ENCODE data around the gene ATG16L2. TPM values are rescaled to one million over a fixed set of nuclear protein-coding genes. Genes with fewer than 3 reads are reported as not detected.

ATG16L2 gene
- total and polyA plus RNA-seq, 3 donors from 2014 or later = 16.2 to 39.5 (median 33.8) TPM

- Histone ChIP-seq H3K4me3 (no peak overlapping the region), H3K27ac (no peak overlapping the region), H3K36me3 (ENCODE audit: low read depth, missing control alignments) (no peaks in the 10 kb centered on the region), H3K27me3 (no peaks in the 10 kb centered on the region), H3K4me1 (no peaks in the 10 kb centered on the region), H3K9me3 (no peaks in the 10 kb centered on the region)
- TF ChIP-seq POLR2A (IDR thresholded peaks at IDR 0.05) = no peak
- TF ChIP-seq CTCF (IDR thresholded peaks at IDR 0.05) = peak; percentile 46 to 56 (median 53)
- WGBS, 2 donors = 72 to 74% methylated on average over 6 of the region's 6 CpGs
- intact Hi-C loops (cut with DNase I; ENCODE audit: low total_unique reads) = no loop called here
- DNase-seq = no peak
These were observed 34.7 kb downstream of the ATG16L2 start for GRCh38 chr11:72848846-72849466.

- 88 to 100% methylated on average over 3 of the region's 3 CpGs for WGBS, 2 donors
- Histone ChIP-seq H3K4me1 (peaks cover 1% of the 10 kb centered on the region), H3K4me3 (no peak overlapping the region), H3K36me3 (ENCODE audit: low read depth, missing control alignments) (no peaks in the 10 kb centered on the region), H3K27ac (no peak overlapping the region), H3K9me3 (no peaks in the 10 kb centered on the region), H3K27me3 (no peaks in the 10 kb centered on the region)
- no peak for DNase-seq
- no peak for TF ChIP-seq POLR2A (IDR thresholded peaks at IDR 0.05)
- TF ChIP-seq CTCF (IDR thresholded peaks at IDR 0.05) = no peak
- intact Hi-C loops (cut with DNase I; ENCODE audit: low total_unique reads) = no loop called here
These were observed 36.6 kb downstream of the ATG16L2 start for GRCh38 chr11:72850832-72851231.

GRCh38 chr11:72851726-72852125 lies 37.5 kb downstream of the ATG16L2 start:
- H3K4me3 ChIP-seq = no peak overlapping the region

GRCh38 chr11:72856065-72856464 lies 41.9 kb downstream of the ATG16L2 start:
- peak; percentile 66 for DNase-seq
- 28 to 46% methylated on average over 3 of the region's 3 CpGs for WGBS, 2 donors
- H3K27me3 ChIP-seq = no peaks in the 10 kb centered on the region
- intact Hi-C loops (cut with DNase I; ENCODE audit: low total_unique reads) = no loop called here
- H3K9me3 ChIP-seq = no peaks in the 10 kb centered on the region
- no peak overlapping the region for H3K4me3 ChIP-seq
- H3K4me1 ChIP-seq = peaks cover 18% of the 10 kb centered on the region
- TF ChIP-seq CTCF (IDR thresholded peaks at IDR 0.05) (no peak), POLR2A (IDR thresholded peaks at IDR 0.05) (no peak)
- H3K36me3 ChIP-seq (ENCODE audit: low read depth, missing control alignments) = no peaks in the 10 kb centered on the region
- peak overlapping the region in 1 of 2 donors; percentile 3 for H3K27ac ChIP-seq

More at GRCh38 chr11:72851726-72852125, 37.5 kb downstream of the ATG16L2 start:
- TF ChIP-seq CTCF (IDR thresholded peaks at IDR 0.05) (no peak), POLR2A (IDR thresholded peaks at IDR 0.05) (no peak)
- H3K27me3 ChIP-seq = no peaks in the 10 kb centered on the region
- intact Hi-C loops (cut with DNase I; ENCODE audit: low total_unique reads) = no loop called here
- no peak overlapping the region for H3K27ac ChIP-seq
- no peaks in the 10 kb centered on the region for H3K9me3 ChIP-seq
- H3K4me1 ChIP-seq = peaks cover 10% of the 10 kb centered on the region
- 87 to 89% methylated on average over 4 of the region's 4 CpGs for WGBS, 2 donors
- H3K36me3 ChIP-seq (ENCODE audit: low read depth, missing control alignments) = no peaks in the 10 kb centered on the region
- no peak for DNase-seq
